GM12878 (cell line): ENCODE data around the gene PLK4. TPM values are rescaled to one million over a fixed set of nuclear protein-coding genes. Genes with fewer than 3 reads are reported as not detected.
"Not testable (repeated sequence)": the region's sequence is repeated elsewhere in the genome, so short reads cannot be mapped to it uniquely, and the experiment has no call there.

Source experiments
- ATAC-seq: fragments of 200-7000 bp; cut with Tn5 transposase; 3 replicates; pipeline ENCODE4 v1.9.1; 2020; ENCODE audit warnings: mild to moderate bottlenecking, moderate library complexity
- BruUV-seq: library from RNA; stranded (reverse); fragments of 400-500 nt; replicated peaks from 2 replicates; lab custom pipeline; 2021; lab: Mats Ljungman, UMichigan
- CTCF ChIA-PET: fragments of 300-600 bp; sonication (Branson Sonifier 250); formaldehyde crosslinking; extraction: SDS; loops from one replicate; lab custom pipeline; 2021; ENCODE audit warnings: inconsistent platforms; lab: Yijun Ruan, JAX
- POLR2A ChIA-PET: fragments of 350-600 bp; formaldehyde crosslinking; extraction: SDS; loops from one replicate; lab custom pipeline; 2021; ENCODE audit warnings: inconsistent platforms; lab: Charles Lee
- RAD21 ChIA-PET: fragments of 300-600 bp; sonication (Branson Sonifier 250); formaldehyde crosslinking; loops from one replicate; lab custom pipeline; 2023; ENCODE audit warnings: antibody characterized with exemption; ENCODE audit not compliant: unreplicated experiment; lab: Charles Lee
- SMC1A ChIA-PET: fragments of 300-600 bp; sonication (Branson Sonifier 250); formaldehyde crosslinking; loops from one replicate; lab custom pipeline; 2023; ENCODE audit not compliant: unreplicated experiment, uncharacterized antibody; lab: Charles Lee
- DNase-seq: peaks from one replicate; pipeline ENCODE4 v3.0.0-alpha.2; 2011; ENCODE audit warnings: low read depth, low spot score
- FAIRE-seq: peaks from 3 replicates; lab custom pipeline; 2011; peaks lifted over from hg19 to GRCh38; lab: Jason Lieb, UNC
- H2AFZ ChIP-seq: 2 replicates; pipeline ENCODE4 v1.6.0; 2011; ENCODE audit warnings: low read depth, low read length, control low read depth; ENCODE audit not compliant: control insufficient read depth
- H3K27ac ChIP-seq: 2 replicates; pipeline ENCODE4 v1.5.1; 2011; ENCODE audit warnings: control low read depth; ENCODE audit not compliant: control insufficient read depth, insufficient read depth
- H3K27me3 ChIP-seq, 2 experiments: replicated peaks in 1 of 2; 2 replicates each; pipeline versions ENCODE4 v1.6.0 to v1.6.1; 2011; ENCODE audit warnings: low read length in 1 of 2; ENCODE audit not compliant: control insufficient read depth in 2 of 2, insufficient read depth in 2 of 2
- H3K36me3 ChIP-seq, 2 experiments: 2 replicates each; pipeline ENCODE4 v1.5.1; 2011; ENCODE audit warnings: low read length in 1 of 2; ENCODE audit not compliant: control insufficient read depth in 2 of 2, insufficient read depth in 2 of 2
- H3K4me1 ChIP-seq: 2 replicates; pipeline ENCODE4 v1.6.1; 2011; ENCODE audit warnings: mild to moderate bottlenecking, low read length, moderate library complexity, mixed read lengths; ENCODE audit not compliant: control insufficient read depth, insufficient read depth
- H3K4me2 ChIP-seq: 2 replicates; pipeline ENCODE4 v1.6.0; 2011; ENCODE audit warnings: control low read depth; ENCODE audit not compliant: control insufficient read depth, insufficient read depth
- H3K4me3 ChIP-seq: fragments of 200-600 bp; sonication (generic); 2 replicates; pipeline ENCODE4 v1.5.1; 2016
- H3K79me2 ChIP-seq: 2 replicates; pipeline ENCODE4 v1.6.0; 2011; ENCODE audit warnings: low read length; ENCODE audit not compliant: control insufficient read depth, insufficient read depth
- H3K9ac ChIP-seq: 2 replicates; pipeline ENCODE4 v1.8.0; 2011; ENCODE audit warnings: low read length, control low read depth, mixed read lengths; ENCODE audit not compliant: control insufficient read depth, insufficient read depth
- H3K9me3 ChIP-seq: replicated peaks from 3 replicates; pipeline ENCODE4 v1.5.1; 2011; ENCODE audit warnings: mild to moderate bottlenecking, low read length; ENCODE audit not compliant: control insufficient read depth, insufficient read depth
- H4K20me1 ChIP-seq: 2 replicates; pipeline ENCODE4 v1.6.0; 2011; ENCODE audit not compliant: control insufficient read depth, insufficient read depth
- ASH2L ChIP-seq: fragments of 300-600, 200-600 bp; sonication (generic); IDR thresholded peaks from 2 replicates; pipeline ENCODE4 v1.6.1; 2017; ENCODE audit warnings: low read depth, mild to moderate bottlenecking, borderline replicate concordance
- BCL11A ChIP-seq: IDR thresholded peaks from 2 replicates; pipeline ENCODE4 v1.6.1; 2011; ENCODE audit warnings: low read depth, low read length
- CBFB ChIP-seq: IDR thresholded peaks from 2 replicates; pipeline ENCODE4 v1.6.1; 2016; ENCODE audit warnings: antibody characterized with exemption, low read depth
- FOXM1 ChIP-seq: IDR thresholded peaks from 2 replicates; pipeline ENCODE4 v1.6.1; 2012; ENCODE audit warnings: low read depth, mild to moderate bottlenecking, inconsistent platforms, low read length, moderate library complexity
- JUND ChIP-seq: IDR thresholded peaks from 2 replicates; pipeline ENCODE4 v1.6.1; 2012; ENCODE audit warnings: low read depth, mild to moderate bottlenecking, low read length, improper control_type of control experiment, moderate library complexity
- LARP7 ChIP-seq: fragments of 450-650 bp; IDR thresholded peaks from 2 replicates; pipeline ENCODE4 v1.6.1; 2017; ENCODE audit warnings: mild to moderate bottlenecking
- NFYA ChIP-seq: IDR thresholded peaks from 2 replicates; pipeline ENCODE4 v1.6.1; 2011; ENCODE audit warnings: low read depth, mild to moderate bottlenecking, low read length, improper control_type of control experiment, borderline replicate concordance
- NFYB ChIP-seq: IDR thresholded peaks from 2 replicates; pipeline ENCODE4 v1.6.1; 2011; ENCODE audit warnings: low read depth, mild to moderate bottlenecking, low read length, improper control_type of control experiment, moderate library complexity; ENCODE audit not compliant: insufficient read depth
- SMC3 ChIP-seq: IDR thresholded peaks from 2 replicates; pipeline ENCODE4 v1.6.1; 2011; ENCODE audit warnings: low read length, improper control_type of control experiment, borderline replicate concordance
- STAT1 ChIP-seq: fragments of 450-650 bp; conservative IDR thresholded peaks from 2 replicates; pipeline ENCODE4 v1.6.1; 2014; ENCODE audit warnings: antibody characterized with exemption, mild to moderate bottlenecking
- TBL1XR1 ChIP-seq: IDR thresholded peaks from 2 replicates; pipeline ENCODE4 v1.6.1; 2012; ENCODE audit warnings: low read depth, low read length, improper control_type of control experiment
- YY1 ChIP-seq: IDR thresholded peaks from 2 replicates; pipeline ENCODE4 v1.6.1; 2011; ENCODE audit warnings: low read depth, mild to moderate bottlenecking, low read length
- ZNF217 ChIP-seq: fragments of 450-650 bp; IDR thresholded peaks from 2 replicates; pipeline ENCODE4 v1.6.1; 2017; ENCODE audit warnings: antibody characterized with exemption, mild to moderate bottlenecking
- ZNF24 ChIP-seq: fragments of 450-650 bp; IDR thresholded peaks from 2 replicates; pipeline ENCODE4 v1.6.1; 2017; ENCODE audit warnings: antibody characterized with exemption, mild to moderate bottlenecking
- ZZZ3 ChIP-seq: IDR thresholded peaks from 2 replicates; pipeline ENCODE4 v1.6.1; 2011; ENCODE audit warnings: low read depth; ENCODE audit not compliant: control insufficient read depth, insufficient read length
- WGBS: methylation state at CpG from one replicate; pipeline ENCODE4 v1.1.6; 2016; ENCODE audit warnings: low lambda C conversion rate; ENCODE audit not compliant: insufficient replicate concordance, insufficient coverage; ENCODE audit errors: missing lambda C conversion rate; 5-methylcytosine and 5-hydroxymethylcytosine counted together
- in situ Hi-C: fragments of 300-500 bp; cut with MboI; formaldehyde crosslinking; loops from 9 replicates; pipeline ENCODE4 v1.14.3; 2018; ENCODE audit warnings: mixed read lengths
- intact Hi-C: fragments of 100-400 bp; cut with micrococcal nuclease; formaldehyde crosslinking; loops from one replicate; pipeline ENCODE4 v1.14.2; 2022; ENCODE audit not compliant: unreplicated experiment
- polyA plus RNA-seq, 11 experiments: library from polyadenylated mRNA; depleted of rRNA in 4 of 11; unstranded in 6 of 11; stranded (reverse) in 5 of 11; fragments of >200 nt; fragmentation: Nextera tagmentation in 4 of 11; fragmentation: Illumina TruSeq in 1 of 11; extraction: Ambion mirVana in 4 of 11; extraction: Trizol in 1 of 11; gene quantifications; 1 replicate in 1 of 11; 2 replicates in 10 of 11; pipeline versions ENCODE4 v1.2.1 to v1.2.3, GENCODE V29; 2011 to 2016; ENCODE audit warnings: inconsistent platforms in 2 of 11, missing spikeins in 2 of 11, low read depth in 1 of 11
- total RNA-seq, 4 experiments: library from RNA; depleted of rRNA in 3 of 4; stranded (reverse); fragments of >200 nt in 3 of 4; fragmentation: Illumina TruSeq in 1 of 4; extraction: Trizol in 1 of 4; gene quantifications; 2 replicates each; pipeline versions ENCODE4 v1.2.1 to v1.2.3, GENCODE V29; 2013 to 2021

PLK4 gene
- total and polyA plus RNA-seq, 10 of the 15 experiments (the other 5 are each of a cell fraction or from before 2014, with no cell fraction given) = 16.6 to 55.3 (median 45.8) TPM

- FAIRE-seq, H3K4me2 ChIP-seq, H3K36me3 ChIP-seq, H4K20me1 ChIP-seq, H3K79me2 ChIP-seq, SMC1A ChIA-PET, H3K4me1 ChIP-seq, RAD21 ChIA-PET, H3K9ac ChIP-seq, ATAC-seq, DNase-seq, H3K27ac ChIP-seq, in situ Hi-C loops, intact Hi-C loops, H3K4me3 ChIP-seq, H3K9me3 ChIP-seq, H3K27me3 ChIP-seq, H2AFZ ChIP-seq, BruUV-seq: not testable (repeated sequence)
- WGBS = 97% methylated on average over 6 of the region's 6 CpGs
- CTCF ChIA-PET = interaction anchor here (1.0 kb wide), 1 partner anchor 206 kb away, joined by 3 read pairs; no protein-coding TSS in a partner anchor
- POLR2A ChIA-PET = interaction anchor here (0.6 to 1.1 kb wide), 2 partner anchors 37 to 137 kb away, joined by 3 read pairs; no protein-coding TSS in a partner anchor
Measured at GRCh38 chr4:127931836-127932235, 51.1 kb downstream of the PLK4 start.

- FAIRE-seq (no peak), ATAC-seq (no peak), DNase-seq (no peak)
- Histone ChIP-seq H2AFZ (no peak overlapping the region), H4K20me1 (no peaks in the 10 kb centered on the region), H3K27me3 (no peaks in the 10 kb centered on the region), H3K79me2 (no peaks in the 10 kb centered on the region), H3K9ac (no peak overlapping the region), H3K4me1 (no peaks in the 10 kb centered on the region), H3K9me3 (no peaks in the 10 kb centered on the region), H3K36me3 (peaks cover 0 to 4% of the 10 kb centered on the region in 2 experiments; a peak in 1 of 4 replicates), H3K27ac (no peak overlapping the region), H3K4me3 (no peak overlapping the region), H3K4me2 (no peak overlapping the region)
- ChIA-PET RAD21 (no interaction called here), CTCF (no interaction called here), SMC1A (interaction anchor here (1.3 kb wide), 1 partner anchor 19 kb away, joined by 3 read pairs; no protein-coding TSS in a partner anchor), POLR2A (no interaction called here)
- WGBS = 88% methylated on average over 1 of the region's 1 CpG
- no TSS peak for BruUV-seq
- TF ChIP-seq ZNF24 = no peak
- no peak for TF ChIP-seq TBL1XR1
- TF ChIP-seq FOXM1 = no peak
- TF ChIP-seq STAT1 = no peak
- no peak for TF ChIP-seq SMC3
- TF ChIP-seq ASH2L = no peak
- no peak for TF ChIP-seq JUND
- no peak for TF ChIP-seq ZNF217
- TF ChIP-seq YY1 = no peak
- TF ChIP-seq LARP7 = no peak
- TF ChIP-seq NFYB = no peak
- TF ChIP-seq CBFB = no peak
- TF ChIP-seq BCL11A = no peak
- TF ChIP-seq NFYA = no peak
- TF ChIP-seq ZZZ3 = no peak
- in situ Hi-C loops = no loop called here
- intact Hi-C loops = no loop called here
Measured at GRCh38 chr4:127936974-127937373, 56.3 kb downstream of the PLK4 start.
